ENCODE results near the gene POP5.

GRCh38 chr12:120537856-120538220, 43.4 kb downstream of the POP5 start:
- TF ChIP-seq SUZ12 (IDR thresholded peaks at IDR 0.05; ENCODE audit: extremely low read depth, insufficient read depth, insufficient read length) (no peak), YY1 (IDR thresholded peaks at IDR 0.05; ENCODE audit: insufficient read depth, insufficient read length) (no peak)

All from NT2/D1 (cell line).